GM10248 (cell line): ENCODE results near the gene CTPS2.

Source experiments
- CTCF ChIA-PET: fragments of 300-600 bp; sonication (Branson Sonifier 250); formaldehyde crosslinking; extraction: SDS; loops from one replicate; lab custom pipeline; 2021; ENCODE audit warnings: antibody characterized with exemption; lab: Yijun Ruan, JAX
- POLR2A ChIA-PET: fragments of 350-650 bp; sonication (Branson Sonifier 250); formaldehyde crosslinking; extraction: SDS; loops from one replicate; lab custom pipeline; 2020; ENCODE audit warnings: antibody characterized with exemption; lab: Yijun Ruan, JAX
- DNase-seq: peaks from one replicate; pipeline ENCODE4 v3.0.0; 2012; ENCODE audit errors: extremely low spot score
- CTCF ChIP-seq: IDR thresholded peaks from 2 replicates; pipeline ENCODE4 v1.5.1; 2012; ENCODE audit warnings: mild to moderate bottlenecking, low read depth; ENCODE audit errors: extremely low read depth, missing control alignments, control extremely low read depth

CTPS2 gene

GRCh38 chrX:16662402-16662801, 50.1 kb downstream of the CTPS2 start:
- CTCF ChIA-PET = interaction anchor here (1.1 to 1.2 kb wide), 2 partner anchors 19 to 33 kb away, joined by 3 to 4 read pairs; no protein-coding TSS in a partner anchor

GRCh38 chrX:16661495-16661894, 51.0 kb downstream of the CTPS2 start:
- DNase-seq = no peak
- ChIA-PET POLR2A (no interaction called here), CTCF (interaction anchor here (2.3 kb wide), 1 partner anchor 12 kb away, joined by 5 read pairs; the partner anchor contains the start of gene S100G)
- TF ChIP-seq CTCF = no peak

More at GRCh38 chrX:16662402-16662801, 50.1 kb downstream of the CTPS2 start:
- DNase-seq = no peak
- no peak for TF ChIP-seq CTCF
- POLR2A ChIA-PET = interaction anchor here (0.5 kb wide), 1 partner anchor 25 kb away, joined by 3 read pairs; no protein-coding TSS in a partner anchor

- TF ChIP-seq CTCF = no peak
- CTCF ChIA-PET = no interaction called here
- no peak for DNase-seq
- POLR2A ChIA-PET = no interaction called here
These were observed 53.1 kb downstream of the CTPS2 start for GRCh38 chrX:16659321-16659720.

- no peak for DNase-seq
- CTCF ChIA-PET = no interaction called here
- no peak for TF ChIP-seq CTCF
- POLR2A ChIA-PET = no interaction called here
These were observed 54.2 kb downstream of the CTPS2 start for GRCh38 chrX:16658284-16658683.

- POLR2A ChIA-PET = no interaction called here
- DNase-seq = no peak
- CTCF ChIA-PET = no interaction called here
- no peak for TF ChIP-seq CTCF
These were observed 58.4 kb downstream of the CTPS2 start for GRCh38 chrX:16654093-16654492.

GRCh38 chrX:16653424-16653823, 59.0 kb downstream of the CTPS2 start:
- POLR2A ChIA-PET = no interaction called here

More at GRCh38 chrX:16653424-16653823, 59.0 kb downstream of the CTPS2 start:
- DNase-seq = no peak
- no peak for TF ChIP-seq CTCF
- CTCF ChIA-PET = no interaction called here
